AG04450 (cell line): ENCODE results near the gene SGMS1. TPM values are rescaled to one million over a fixed set of nuclear protein-coding genes. Genes with fewer than 3 reads are reported as not detected.

ENCODE experiments used
- CTCF ChIA-PET: fragments of 300-600, 350-600 bp; formaldehyde crosslinking; extraction: SDS; loops from one replicate; lab custom pipeline; 2022; ENCODE audit warnings: antibody characterized with exemption, inconsistent platforms; lab: Charles Lee
- POLR2A ChIA-PET: fragments of 350-600 bp; formaldehyde crosslinking; extraction: SDS; loops from one replicate; lab custom pipeline; 2021; ENCODE audit warnings: antibody characterized with exemption, inconsistent platforms; lab: Yijun Ruan, JAX
- DNase-seq: peaks from one replicate; pipeline ENCODE4 v3.0.0-alpha.2; 2011; ENCODE audit warnings: low read depth, low spot score
- H3K27ac ChIP-seq: one replicate; pipeline ENCODE4 v1.5.1; 2012; ENCODE audit warnings: low read depth, low read length, control low read depth
- H3K27me3 ChIP-seq: one replicate; pipeline ENCODE4 v1.6.0; 2012; ENCODE audit warnings: low read length; ENCODE audit not compliant: control insufficient read depth, insufficient read depth
- H3K4me3 ChIP-seq: 2 replicates; pipeline ENCODE4 v1.5.1; 2011; ENCODE audit warnings: mild to moderate bottlenecking, low read depth, low read length, control low read depth
- H3K9me3 ChIP-seq: 2 replicates; pipeline ENCODE4 v1.5.1; 2012; ENCODE audit warnings: low read length; ENCODE audit not compliant: control insufficient read depth, insufficient read depth
- CTCF ChIP-seq: IDR thresholded peaks from 2 replicates; pipeline ENCODE4 v1.5.1; 2011; ENCODE audit warnings: low read depth, low read length, control low read depth, inconsistent platforms
- polyA plus RNA-seq: library from polyadenylated mRNA; depleted of rRNA; stranded (reverse); fragments of >200 nt; gene quantifications from 2 replicates; pipeline ENCODE4 v1.2.3, GENCODE V29; 2011

SGMS1 gene
- polyA plus RNA-seq, 1 experiment = 17.7 TPM

DNA sequence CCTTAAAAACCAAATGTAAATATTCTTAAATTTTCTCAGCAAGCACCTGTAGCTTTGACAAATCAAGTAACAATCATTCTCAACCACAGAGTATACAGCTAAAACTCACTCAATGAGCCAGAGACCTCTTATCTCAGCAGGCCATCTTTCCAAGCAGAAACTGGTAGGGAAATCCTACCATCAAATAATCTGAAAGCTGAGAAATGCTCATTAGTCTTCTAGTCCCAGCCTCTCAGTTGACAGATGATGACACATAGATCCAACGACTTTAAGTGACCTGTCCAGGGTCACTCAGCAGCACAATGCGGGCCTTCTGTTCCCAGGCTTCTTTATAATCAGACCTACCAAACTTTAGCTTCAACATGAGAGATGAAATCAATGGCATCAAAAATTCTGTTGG lies 184.6 kb downstream of the SGMS1 start:
- H3K27ac ChIP-seq = no peak overlapping the region
- no peak overlapping the region for H3K4me3 ChIP-seq
- no peak for DNase-seq
- H3K27me3 ChIP-seq = no peaks in the 10 kb centered on the region
- POLR2A ChIA-PET = no interaction called here
- TF ChIP-seq CTCF = no peak
- H3K9me3 ChIP-seq = no peaks in the 10 kb centered on the region
- CTCF ChIA-PET = interaction anchor here (0.6 kb wide), 2 partner anchors 9 to 185 kb away, joined by 3 to 5 read pairs; no protein-coding TSS in a partner anchor

- H3K27me3 ChIP-seq = no peaks in the 10 kb centered on the region
- DNase-seq = no peak
- H3K4me3 ChIP-seq = no peak overlapping the region
- H3K27ac ChIP-seq = no peak overlapping the region
- no peak for TF ChIP-seq CTCF
- no peaks in the 10 kb centered on the region for H3K9me3 ChIP-seq
- ChIA-PET POLR2A (no interaction called here), CTCF (interaction anchor here (0.6 kb wide), 1 partner anchor 186 kb away, joined by 3 read pairs; no protein-coding TSS in a partner anchor)
Observed at GRCh38 chr10:50438049-50438936, 185.5 kb downstream of the SGMS1 start.

- Histone ChIP-seq H3K9me3 (no peaks in the 10 kb centered on the region), H3K27ac (no peak overlapping the region), H3K4me3 (no peak overlapping the region), H3K27me3 (no peaks in the 10 kb centered on the region)
- no peak for DNase-seq
- ChIA-PET POLR2A (no interaction called here), CTCF (no interaction called here)
- no peak for TF ChIP-seq CTCF
Observed at GRCh38 chr10:50437248-50437647, 186.5 kb downstream of the SGMS1 start.

GRCh38 chr10:50436805-50437204 lies 187.0 kb downstream of the SGMS1 start:
- POLR2A ChIA-PET = no interaction called here
- Histone ChIP-seq H3K4me3 (no peak overlapping the region), H3K27me3 (no peaks in the 10 kb centered on the region), H3K27ac (no peak overlapping the region), H3K9me3 (no peaks in the 10 kb centered on the region)
- no peak for TF ChIP-seq CTCF
- CTCF ChIA-PET = no interaction called here
- no peak for DNase-seq
